Central memory CD4-positive, alpha-beta T cell (primary cell): ENCODE data around the gene TLR3.

ENCODE experiments used
- DNase-seq: peaks from one replicate; pipeline ENCODE4 v3.0.0; 2022

Gene TLR3

GRCh38 chr4:186105647-186106321 lies 36.8 kb downstream of the TLR3 start:
- no peak for DNase-seq

DNA sequence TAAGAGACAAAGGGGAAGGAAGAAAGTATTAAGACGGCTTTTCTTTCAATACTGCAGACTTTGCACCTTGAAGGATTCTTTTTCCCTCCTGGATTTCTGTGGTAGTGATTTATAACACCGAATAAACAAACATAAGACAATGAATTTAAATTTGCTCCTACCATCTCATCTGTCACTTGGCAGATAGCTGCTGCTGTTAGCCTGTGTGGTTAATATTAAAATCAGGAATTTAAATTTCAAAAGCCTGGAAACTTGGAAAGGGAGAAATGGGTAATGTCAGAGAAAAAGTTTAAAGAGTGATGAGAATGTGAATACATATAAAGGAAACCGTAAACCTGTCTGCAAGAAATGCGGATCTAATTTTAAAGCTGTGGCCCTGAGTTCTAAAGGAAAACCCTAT lies 39.0 kb downstream of the TLR3 start:
- no peak for DNase-seq

DNA sequence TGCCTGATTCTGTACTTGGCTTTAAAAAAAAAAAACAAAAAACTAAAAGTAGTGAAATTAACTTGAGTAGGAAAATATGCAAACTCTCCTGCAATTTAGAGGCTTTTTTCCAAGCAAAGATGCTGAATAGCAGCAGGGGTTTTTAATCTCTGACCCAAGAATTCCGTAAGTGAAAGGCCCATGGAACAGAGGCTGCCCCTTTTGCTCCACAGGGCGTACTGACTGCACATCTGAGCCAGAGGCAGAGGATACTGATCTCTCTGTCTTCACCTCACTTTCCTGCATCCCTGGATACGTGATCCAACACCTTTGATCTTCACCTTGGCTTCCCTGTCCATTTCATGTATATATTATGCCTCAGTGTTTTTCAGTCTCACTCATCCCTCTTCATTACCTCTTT lies 39.4 kb downstream of the TLR3 start:
- no peak for DNase-seq

GRCh38 chr4:186109245-186109644 lies 40.3 kb downstream of the TLR3 start:
- DNase-seq: no peak

- no peak for DNase-seq
Measured at GRCh38 chr4:186116697-186117096, 47.7 kb downstream of the TLR3 start.

DNA sequence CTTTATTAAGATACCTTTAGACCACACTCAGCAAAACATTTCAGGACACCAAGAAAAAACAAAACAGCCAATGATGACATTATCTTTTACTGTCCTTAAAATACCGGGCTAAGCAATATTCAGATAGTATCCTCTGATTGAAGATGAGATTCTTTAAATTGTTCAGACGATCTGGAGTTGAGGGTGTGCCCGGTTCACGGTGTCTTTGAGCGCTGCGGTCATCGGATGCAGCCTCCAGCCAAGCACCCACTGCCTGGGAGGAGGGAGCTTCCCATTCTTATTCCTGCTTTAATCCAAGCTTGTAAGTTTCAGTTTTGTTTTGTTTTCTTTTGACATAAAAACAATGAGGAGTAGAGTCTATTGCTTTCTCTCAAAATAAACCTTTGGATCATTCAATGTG lies 49.6 kb downstream of the TLR3 start:
- DNase-seq: no peak

- no peak for DNase-seq
Measured at GRCh38 chr4:186121057-186121456, 52.1 kb downstream of the TLR3 start.

- no peak for DNase-seq
Measured at GRCh38 chr4:186128842-186129241, 59.9 kb downstream of the TLR3 start.

- DNase-seq: no peak
Measured at GRCh38 chr4:186131935-186132334, 63.0 kb downstream of the TLR3 start.

DNA sequence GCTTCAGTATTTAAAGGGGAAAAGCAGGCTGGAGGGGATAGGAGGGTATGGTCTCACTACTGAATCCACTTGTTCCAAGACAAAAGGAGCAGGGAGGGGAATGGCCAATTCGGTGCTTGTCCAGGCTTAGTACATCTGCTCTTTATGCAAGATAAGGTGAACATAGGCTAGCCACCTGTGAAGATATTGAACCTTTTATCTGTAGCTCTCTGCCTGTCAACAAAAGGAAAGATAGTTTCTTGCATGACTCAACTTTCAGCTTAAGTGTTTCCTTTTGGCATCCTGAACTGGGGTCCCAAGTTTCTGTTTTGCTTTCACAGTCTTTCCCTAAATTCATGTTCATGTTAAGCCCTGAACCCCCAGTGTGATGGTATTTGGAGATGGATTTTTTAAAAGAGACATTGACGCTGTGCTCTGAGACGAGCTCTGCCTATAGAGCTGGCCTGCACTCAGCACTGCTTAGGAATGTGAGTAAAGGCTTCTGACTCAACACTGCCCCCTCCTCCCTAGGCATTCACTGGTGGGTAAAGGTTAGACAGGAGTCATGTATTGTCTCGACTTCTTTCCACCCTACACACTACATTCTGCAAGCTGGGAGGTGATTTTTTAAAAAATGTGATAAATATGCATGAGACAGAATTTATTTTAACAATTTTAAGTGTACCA lies 63.8 kb downstream of the TLR3 start:
- no peak for DNase-seq

DNA sequence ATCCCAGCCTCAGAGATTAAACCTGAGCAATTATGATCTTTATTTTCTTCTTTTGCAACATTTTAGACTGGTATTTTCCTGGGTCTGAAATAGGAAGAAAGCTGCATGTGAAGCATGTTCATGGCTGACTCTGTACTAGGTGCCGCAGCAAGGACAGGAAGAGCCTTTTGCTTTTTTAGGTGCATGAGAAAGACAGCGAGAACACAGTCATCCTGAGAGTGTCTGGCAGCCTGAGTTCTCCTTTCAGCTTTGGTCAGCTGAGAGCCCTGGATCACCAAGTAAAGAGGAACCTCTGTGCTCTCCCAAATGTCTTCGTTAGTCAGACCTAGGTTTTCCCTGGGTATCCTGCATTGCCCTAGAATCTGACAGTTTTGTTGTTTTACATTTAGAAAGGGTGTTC lies 65.3 kb downstream of the TLR3 start:
- no peak for DNase-seq

- DNase-seq: no peak
Measured at GRCh38 chr4:186134861-186135260, 65.9 kb downstream of the TLR3 start.

GRCh38 chr4:186137196-186137794 lies 68.3 kb downstream of the TLR3 start:
- no peak for DNase-seq
